H1 (cell line): ENCODE results near the gene STXBP5. TPM values are rescaled to one million over a fixed set of nuclear protein-coding genes. Genes with fewer than 3 reads are reported as not detected.

Source experiments
- CHD7 ChIP-seq: fragments of 300-600 bp; sonication (generic); IDR thresholded peaks from 2 replicates; pipeline ENCODE4 v1.7.1; 2012; ENCODE audit warnings: low read length, moderate library complexity, mild to moderate bottlenecking, inconsistent platforms; ENCODE audit not compliant: insufficient replicate concordance
- TCF12 ChIP-seq: IDR thresholded peaks from 2 replicates; pipeline ENCODE4 v1.6.1; 2011; ENCODE audit warnings: low read depth, mild to moderate bottlenecking, low read length
- polyA plus RNA-seq, 7 experiments: library from polyadenylated mRNA; depleted of rRNA in 3 of 7; stranded (reverse) in 5 of 7; unstranded in 2 of 7; fragments of >200 nt in 5 of 7; fragments of 200-250 nt in 2 of 7; gene quantifications; 1 replicate in 5 of 7; 2 replicates in 1 of 7; 4 replicates in 1 of 7; pipeline versions ENCODE4 v1.2.1 to v1.2.3, GENCODE V29; 2011 to 2013; ENCODE audit warnings: missing spikeins in 2 of 7, mixed read lengths in 2 of 7
- total RNA-seq: library from RNA; stranded (reverse); fragmentation: NEBNext Ultra II Directional; extraction: Animal tissue kit (Norgen Biotek cat#: 25700); gene quantifications from 2 replicates; pipeline ENCODE4 v1.2.1, GENCODE V29; 2021

Gene STXBP5
- total and polyA plus RNA-seq, 2 of the 8 experiments (the other 6 are each of a cell fraction or from before 2014, with no cell fraction given), result 2.7 to 10.8 TPM

- TF ChIP-seq CHD7 (no peak), TCF12 (no peak)
These were observed 186.8 kb downstream of the STXBP5 start (continued) for GRCh38 chr6:147390909-147391536.
